Omental fat pad (tissue), 4 donors: ENCODE measurements around the gene SLC16A8. TPM values are rescaled to one million over a fixed set of nuclear protein-coding genes. Genes with fewer than 3 reads are reported as not detected.
"Not testable (repeated sequence)": the region's sequence is repeated elsewhere in the genome, so short reads cannot be mapped to it uniquely, and the experiment has no call there.

Experiments used
- ATAC-seq: fragments of 150-250 bp; one replicate; pipeline ENCODE4 v1.9.1; 2016; ENCODE audit warnings: mild to moderate bottlenecking, moderate library complexity; ENCODE audit not compliant: low FRiP score
- DNase-seq: peaks from one replicate; pipeline ENCODE4 v3.0.0-alpha.2; 2019; ENCODE audit warnings: low spot score
- total RNA-seq, 4 donors: library from RNA; depleted of rRNA; stranded (reverse); fragments of >200 nt; gene quantifications; one replicate each; pipeline ENCODE4 v1.1.0, GENCODE V29; 2016
- TF ChIP-seq, protein P1 (sequence below), 3 donors: fragments of 450-650 bp; IDR thresholded peaks; one replicate each; pipeline ENCODE4 v1.5.1; 2016 to 2017; ENCODE audit warnings: antibody characterized with exemption in 3 of 3, mild to moderate bottlenecking in 3 of 3, moderate library complexity in 2 of 3

SLC16A8 gene
- total RNA-seq, 4 donors from 2014 or later, result 0.24 to 3.2 (median 0.88) TPM

DNA sequence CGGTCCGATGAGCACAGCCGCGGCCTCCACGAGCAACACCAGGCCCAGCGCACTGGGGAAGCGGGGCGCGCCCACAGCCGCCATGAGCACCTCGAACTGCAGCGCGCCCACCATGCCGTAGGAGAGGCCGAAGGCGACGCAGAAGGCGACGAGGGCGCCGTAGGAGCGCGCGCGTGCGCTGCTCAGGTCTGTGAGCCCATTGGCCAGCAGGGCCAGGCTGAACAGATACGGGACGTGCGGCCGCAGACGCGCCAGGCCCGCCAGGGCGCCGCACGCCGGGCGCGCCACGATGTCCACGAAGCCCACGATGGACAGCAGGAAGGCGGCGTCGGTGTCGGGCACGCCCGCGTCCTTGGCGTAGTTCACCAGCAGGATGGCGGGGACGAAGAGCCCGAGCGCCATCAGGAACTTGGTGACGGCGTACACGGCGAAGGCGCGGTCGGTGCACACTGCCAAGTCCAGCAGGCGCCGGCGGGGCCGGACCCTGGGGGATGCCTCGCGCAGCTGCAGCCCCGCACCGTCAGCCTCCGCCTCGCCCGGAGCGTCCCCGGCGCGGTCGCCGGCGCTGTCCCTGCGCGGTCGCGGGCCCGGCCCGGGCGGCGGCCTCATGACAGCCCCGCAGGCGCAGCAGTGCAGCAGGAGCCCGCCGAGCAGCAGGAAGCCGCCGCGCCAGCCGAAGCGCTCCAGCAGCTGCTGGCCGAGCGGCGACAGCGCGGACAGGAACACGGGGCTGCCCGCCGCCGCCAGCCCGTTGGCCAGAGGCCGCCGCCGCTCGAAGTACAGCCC, 2.9 kb downstream of the SLC16A8 start:
- peak; percentile 21 for ATAC-seq

DNA sequence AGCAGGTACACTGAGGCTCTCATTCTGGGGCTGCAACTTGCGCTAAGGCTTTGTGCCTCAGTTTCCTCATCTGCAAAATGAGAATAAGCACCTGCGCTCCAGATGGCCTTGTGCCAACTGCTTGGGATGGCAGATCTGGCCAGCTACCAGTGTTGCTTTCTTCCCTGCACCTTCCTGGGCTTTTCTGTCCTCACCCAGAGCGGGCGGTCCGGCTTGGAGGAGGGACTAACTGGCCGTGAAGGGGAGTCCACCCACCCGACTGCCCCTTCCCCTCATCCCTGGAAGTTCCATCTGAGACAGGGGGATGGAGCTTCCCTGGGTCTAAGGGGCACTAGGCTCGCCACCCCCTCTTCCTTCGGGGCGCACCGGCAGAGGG, 3.5 kb downstream of the SLC16A8 start:
- no peak for ATAC-seq
- TF ChIP-seq, protein P1, sequence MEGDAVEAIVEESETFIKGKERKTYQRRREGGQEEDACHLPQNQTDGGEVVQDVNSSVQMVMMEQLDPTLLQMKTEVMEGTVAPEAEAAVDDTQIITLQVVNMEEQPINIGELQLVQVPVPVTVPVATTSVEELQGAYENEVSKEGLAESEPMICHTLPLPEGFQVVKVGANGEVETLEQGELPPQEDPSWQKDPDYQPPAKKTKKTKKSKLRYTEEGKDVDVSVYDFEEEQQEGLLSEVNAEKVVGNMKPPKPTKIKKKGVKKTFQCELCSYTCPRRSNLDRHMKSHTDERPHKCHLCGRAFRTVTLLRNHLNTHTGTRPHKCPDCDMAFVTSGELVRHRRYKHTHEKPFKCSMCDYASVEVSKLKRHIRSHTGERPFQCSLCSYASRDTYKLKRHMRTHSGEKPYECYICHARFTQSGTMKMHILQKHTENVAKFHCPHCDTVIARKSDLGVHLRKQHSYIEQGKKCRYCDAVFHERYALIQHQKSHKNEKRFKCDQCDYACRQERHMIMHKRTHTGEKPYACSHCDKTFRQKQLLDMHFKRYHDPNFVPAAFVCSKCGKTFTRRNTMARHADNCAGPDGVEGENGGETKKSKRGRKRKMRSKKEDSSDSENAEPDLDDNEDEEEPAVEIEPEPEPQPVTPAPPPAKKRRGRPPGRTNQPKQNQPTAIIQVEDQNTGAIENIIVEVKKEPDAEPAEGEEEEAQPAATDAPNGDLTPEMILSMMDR (IDR thresholded peaks at IDR 0.05), result no peak
- DNase-seq, result no peak

More for the DNA sequence above, 2.9 kb downstream of the SLC16A8 start:
- TF ChIP-seq, protein P1 (IDR thresholded peaks at IDR 0.05), result no peak
- no peak for DNase-seq

DNA sequence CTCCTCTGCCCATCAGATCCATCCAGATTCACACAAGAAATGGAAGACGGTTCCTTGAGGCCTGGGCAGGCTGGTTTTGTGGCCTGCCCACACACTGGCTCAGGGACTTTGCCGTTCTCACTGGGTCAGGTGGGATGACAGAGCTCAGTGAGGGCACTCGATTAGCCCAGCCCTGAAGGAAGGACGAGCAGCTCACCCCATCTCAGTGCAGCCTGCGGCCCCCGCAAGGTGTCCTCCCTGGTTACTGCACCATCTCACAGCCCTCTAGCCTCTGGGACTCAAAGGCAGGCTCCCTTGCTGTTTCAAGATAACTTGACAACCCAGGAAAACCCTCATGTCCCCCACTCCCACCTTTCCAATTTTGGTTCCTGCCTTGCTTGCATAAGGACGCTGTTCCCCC, 4.2 kb downstream of the SLC16A8 start:
- TF ChIP-seq, protein P1 (IDR thresholded peaks at IDR 0.05), result no peak
- DNase-seq (no peak), ATAC-seq (no peak)

DNA sequence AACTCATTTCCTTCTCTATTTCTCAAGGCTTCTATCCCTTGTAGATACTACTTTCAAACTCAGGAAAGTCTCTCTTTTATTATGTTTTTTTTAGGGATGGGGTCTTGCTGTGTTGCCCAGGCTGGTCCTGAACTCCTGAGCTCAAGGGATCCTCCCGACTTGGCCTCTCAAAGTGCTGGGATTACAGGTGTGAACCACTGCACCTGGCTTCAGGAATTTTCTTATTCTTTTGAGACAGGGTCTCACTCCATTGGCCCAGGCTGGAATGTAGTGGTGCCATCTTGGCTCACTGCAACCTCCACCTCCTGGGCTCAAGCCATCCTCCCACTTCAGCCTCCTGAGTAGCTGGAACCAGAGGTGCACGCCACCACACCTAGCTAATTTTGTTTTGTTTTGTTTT, 4.8 kb downstream of the SLC16A8 start:
- not testable (repeated sequence) for ATAC-seq, DNase-seq

DNA sequence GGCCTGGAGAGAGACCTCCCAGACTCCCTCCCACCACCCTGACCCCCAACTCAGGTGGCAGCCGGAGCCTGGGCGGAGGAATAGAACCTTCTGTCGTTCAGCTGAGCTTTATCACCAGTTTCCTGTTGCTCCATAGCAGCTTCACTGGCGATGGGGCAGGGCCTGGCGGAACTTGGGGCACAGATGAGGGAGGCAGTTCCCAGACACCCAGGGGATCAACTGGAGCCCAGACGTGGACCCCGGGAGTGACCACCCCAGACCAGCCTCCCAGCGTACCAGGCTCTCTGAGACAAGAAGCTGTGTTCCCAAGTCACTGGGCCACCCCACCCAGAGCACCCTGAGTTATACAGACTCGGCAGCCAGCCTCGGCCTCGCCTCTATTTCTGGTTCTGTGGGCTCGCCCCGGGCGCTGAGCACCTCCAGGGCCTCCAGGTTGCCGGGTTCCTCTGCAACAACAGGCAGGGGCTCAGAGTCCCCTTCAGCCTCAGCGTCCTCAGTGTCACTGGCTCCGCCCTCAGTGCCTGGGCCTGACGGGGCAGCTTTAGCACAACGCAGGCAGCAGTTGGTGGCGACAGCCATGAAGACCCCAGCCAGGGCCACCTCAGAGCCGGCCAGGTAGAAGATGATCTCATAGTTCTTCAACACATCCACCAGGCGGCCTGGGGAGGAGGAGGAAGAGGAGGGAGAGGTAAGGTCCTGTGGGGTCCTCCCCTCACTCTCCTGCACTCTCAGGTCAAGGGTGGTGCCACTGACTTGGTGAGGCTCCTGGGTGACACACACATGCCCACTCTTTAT, 5.7 kb downstream of the SLC16A8 start:
- TF ChIP-seq, protein P1 (IDR thresholded peaks at IDR 0.05), result no peak
- ATAC-seq, result no peak
- DNase-seq, result no peak

DNA sequence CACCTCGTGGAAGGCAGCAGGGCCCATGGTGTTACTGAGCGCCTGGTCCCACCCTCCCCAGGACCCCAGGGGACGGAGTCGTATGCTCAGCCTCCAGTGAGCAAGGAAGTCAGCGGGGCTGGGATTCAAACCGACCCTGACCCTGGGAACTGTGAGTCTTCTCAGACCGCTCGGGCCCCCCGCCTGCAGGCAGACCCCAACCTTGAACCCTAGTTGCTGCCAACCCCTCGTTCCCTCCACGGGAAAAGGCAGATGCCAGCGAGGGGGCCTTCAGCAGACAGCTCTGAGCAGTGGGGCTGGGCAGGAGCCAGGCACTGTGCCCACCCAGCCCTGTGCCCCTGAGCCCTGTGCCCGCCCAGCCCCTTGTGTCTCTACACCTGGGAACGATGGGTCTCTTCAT, 6.4 kb downstream of the SLC16A8 start:
- TF ChIP-seq, protein P1 (IDR thresholded peaks at IDR 0.05), result no peak
- no peak for ATAC-seq
- DNase-seq, result no peak

DNA sequence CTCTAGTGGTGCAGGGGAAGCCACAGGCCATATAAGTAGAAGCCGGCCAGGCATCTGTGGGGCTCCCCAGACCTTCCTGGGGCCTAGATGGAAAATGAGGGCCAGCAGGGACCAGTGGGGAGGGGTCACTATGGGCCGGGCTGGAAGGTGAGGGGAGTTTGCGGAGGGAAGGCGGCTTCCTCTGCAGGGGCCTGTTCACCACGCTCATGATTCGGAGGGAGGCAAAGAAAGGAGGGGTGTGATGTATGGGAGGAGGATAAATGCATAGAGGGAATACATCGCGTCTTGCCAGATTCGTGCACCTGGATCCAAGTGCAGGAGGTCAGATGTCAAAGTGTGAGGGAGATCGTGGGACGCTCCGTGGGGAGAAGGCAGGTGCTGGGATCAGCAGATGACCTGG, 6.9 kb downstream of the SLC16A8 start:
- DNase-seq (no peak), ATAC-seq (no peak)
- TF ChIP-seq, protein P1 (IDR thresholded peaks at IDR 0.05), result no peak
